Fibroblast of lung (primary cell): ENCODE results near the gene WNK2.

ENCODE experiments used
- EZH2 ChIP-seq: IDR thresholded peaks from 2 replicates; pipeline ENCODE4 v1.5.1; 2012; ENCODE audit warnings: low read length, control low read depth, mild to moderate bottlenecking; ENCODE audit errors: missing control alignments
- TF ChIP-seq, protein P1 (sequence below), 2 donors: IDR thresholded peaks in 1 of 2; conservative IDR thresholded peaks in 1 of 2; 1 replicate in 1 of 2; 2 replicates in 1 of 2; pipeline ENCODE4 v1.5.1; 2011 to 2012; ENCODE audit warnings: low read length in 2 of 2, control low read depth in 1 of 2, inconsistent platforms in 1 of 2, low read depth in 1 of 2, mild to moderate bottlenecking in 1 of 2

- TF ChIP-seq, protein P1, sequence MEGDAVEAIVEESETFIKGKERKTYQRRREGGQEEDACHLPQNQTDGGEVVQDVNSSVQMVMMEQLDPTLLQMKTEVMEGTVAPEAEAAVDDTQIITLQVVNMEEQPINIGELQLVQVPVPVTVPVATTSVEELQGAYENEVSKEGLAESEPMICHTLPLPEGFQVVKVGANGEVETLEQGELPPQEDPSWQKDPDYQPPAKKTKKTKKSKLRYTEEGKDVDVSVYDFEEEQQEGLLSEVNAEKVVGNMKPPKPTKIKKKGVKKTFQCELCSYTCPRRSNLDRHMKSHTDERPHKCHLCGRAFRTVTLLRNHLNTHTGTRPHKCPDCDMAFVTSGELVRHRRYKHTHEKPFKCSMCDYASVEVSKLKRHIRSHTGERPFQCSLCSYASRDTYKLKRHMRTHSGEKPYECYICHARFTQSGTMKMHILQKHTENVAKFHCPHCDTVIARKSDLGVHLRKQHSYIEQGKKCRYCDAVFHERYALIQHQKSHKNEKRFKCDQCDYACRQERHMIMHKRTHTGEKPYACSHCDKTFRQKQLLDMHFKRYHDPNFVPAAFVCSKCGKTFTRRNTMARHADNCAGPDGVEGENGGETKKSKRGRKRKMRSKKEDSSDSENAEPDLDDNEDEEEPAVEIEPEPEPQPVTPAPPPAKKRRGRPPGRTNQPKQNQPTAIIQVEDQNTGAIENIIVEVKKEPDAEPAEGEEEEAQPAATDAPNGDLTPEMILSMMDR (conservative IDR thresholded peaks at IDR 0.05 in 1 of 2, IDR thresholded peaks at IDR 0.05 in 1 of 2; ENCODE audit: low read depth in 1 of 2, low read length in 2 of 2), result no peak
- TF ChIP-seq EZH2, result no peak
These were observed 22.0 kb upstream of the WNK2 start for GRCh38 chr9:93161786-93162562.
